Smooth muscle cell of the brain vasculature (primary cell): ENCODE data around the gene AOAH.

ENCODE experiments used
- DNase-seq: peaks from one replicate; pipeline ENCODE4 v3.0.0-alpha.2; 2012; ENCODE audit warnings: low read depth, low spot score

Gene AOAH

DNA sequence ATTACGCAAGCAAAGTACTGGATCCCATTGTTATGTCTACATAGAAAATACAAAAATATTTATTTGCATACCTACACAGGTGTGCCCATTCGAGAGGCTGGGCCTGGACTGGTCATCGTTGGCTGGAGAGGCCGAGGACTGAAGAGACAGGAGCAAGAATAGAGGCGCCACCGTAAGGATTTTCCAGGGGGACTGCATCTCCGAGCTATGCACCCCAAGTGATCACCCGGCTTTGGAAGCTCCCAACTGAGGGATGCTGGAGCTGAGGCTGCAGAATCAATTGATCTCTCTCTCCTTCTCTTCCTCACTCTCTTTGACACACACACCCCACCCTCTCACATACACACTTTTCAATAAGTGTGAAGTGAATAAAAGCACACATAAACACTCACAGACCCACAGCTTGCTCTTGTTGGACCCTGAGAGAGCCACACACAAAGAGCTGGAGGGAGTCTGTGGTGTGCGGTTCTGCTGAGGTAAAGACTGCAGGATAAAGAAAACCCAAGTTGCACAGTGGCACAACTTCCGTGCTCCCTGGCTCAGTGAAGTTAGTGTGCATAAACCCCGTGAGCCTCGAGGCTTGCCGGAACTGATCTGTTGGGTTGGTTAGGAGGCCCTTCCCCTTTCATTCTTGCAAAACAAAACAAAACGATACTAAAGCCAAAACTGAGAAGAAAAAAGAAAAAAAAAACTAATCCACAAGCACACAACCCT, at the start of gene AOAH:
Gene AOAH, minus strand, starts transcription at position 544 of the 714 bp plus-strand sequence. Its CDS starts 346 bp downstream, at position 198.
- DNase-seq = no peak

DNA sequence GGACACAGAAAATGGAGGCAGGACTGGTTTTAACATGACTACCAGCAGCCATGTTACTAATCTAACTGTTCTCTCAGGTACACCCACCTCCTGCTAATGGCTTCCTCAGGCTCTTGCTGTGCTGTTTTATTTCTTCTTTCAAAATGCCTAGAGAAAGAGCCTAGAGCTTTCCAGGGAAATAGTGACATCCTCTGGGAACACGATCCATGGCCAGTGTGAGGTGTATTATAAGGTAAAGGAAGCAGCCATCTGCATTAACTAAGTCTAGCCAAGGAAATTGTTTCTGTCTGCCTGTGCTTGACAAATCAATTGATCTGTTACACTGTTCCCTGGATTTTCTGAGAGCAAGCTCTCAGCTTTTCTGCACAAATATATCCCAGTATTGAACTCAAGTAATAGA, 42.2 kb upstream of the AOAH start:
- no peak for DNase-seq

DNA sequence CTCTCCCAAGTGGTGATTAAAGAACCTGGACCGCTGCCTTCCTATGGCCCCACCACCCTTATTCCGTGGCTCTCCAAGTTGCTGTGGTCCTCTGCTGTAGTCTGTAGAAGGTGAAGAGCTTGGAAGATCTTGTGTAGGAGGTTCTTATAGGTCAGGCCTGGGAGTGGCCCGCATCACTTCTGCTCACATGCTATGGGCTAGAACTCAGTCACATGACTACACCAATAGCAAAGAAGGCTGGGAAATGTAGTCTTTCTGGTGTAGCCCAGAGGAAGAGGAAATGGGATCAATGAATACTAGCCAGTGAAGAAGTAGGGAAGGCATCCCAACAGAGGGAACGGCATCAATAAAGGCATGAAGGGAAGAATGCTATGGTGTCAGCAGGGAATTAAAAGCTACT, 41.3 kb upstream of the AOAH start:
- DNase-seq = no peak

GRCh38 chr7:36764929-36765328, 40.6 kb upstream of the AOAH start:
- DNase-seq = no peak

GRCh38 chr7:36763132-36763816, 39.0 kb upstream of the AOAH start:
- DNase-seq = no peak

GRCh38 chr7:36762394-36762793, 38.1 kb upstream of the AOAH start:
- no peak for DNase-seq

- DNase-seq = no peak
Measured at GRCh38 chr7:36761835-36762234, 37.5 kb upstream of the AOAH start.

DNA sequence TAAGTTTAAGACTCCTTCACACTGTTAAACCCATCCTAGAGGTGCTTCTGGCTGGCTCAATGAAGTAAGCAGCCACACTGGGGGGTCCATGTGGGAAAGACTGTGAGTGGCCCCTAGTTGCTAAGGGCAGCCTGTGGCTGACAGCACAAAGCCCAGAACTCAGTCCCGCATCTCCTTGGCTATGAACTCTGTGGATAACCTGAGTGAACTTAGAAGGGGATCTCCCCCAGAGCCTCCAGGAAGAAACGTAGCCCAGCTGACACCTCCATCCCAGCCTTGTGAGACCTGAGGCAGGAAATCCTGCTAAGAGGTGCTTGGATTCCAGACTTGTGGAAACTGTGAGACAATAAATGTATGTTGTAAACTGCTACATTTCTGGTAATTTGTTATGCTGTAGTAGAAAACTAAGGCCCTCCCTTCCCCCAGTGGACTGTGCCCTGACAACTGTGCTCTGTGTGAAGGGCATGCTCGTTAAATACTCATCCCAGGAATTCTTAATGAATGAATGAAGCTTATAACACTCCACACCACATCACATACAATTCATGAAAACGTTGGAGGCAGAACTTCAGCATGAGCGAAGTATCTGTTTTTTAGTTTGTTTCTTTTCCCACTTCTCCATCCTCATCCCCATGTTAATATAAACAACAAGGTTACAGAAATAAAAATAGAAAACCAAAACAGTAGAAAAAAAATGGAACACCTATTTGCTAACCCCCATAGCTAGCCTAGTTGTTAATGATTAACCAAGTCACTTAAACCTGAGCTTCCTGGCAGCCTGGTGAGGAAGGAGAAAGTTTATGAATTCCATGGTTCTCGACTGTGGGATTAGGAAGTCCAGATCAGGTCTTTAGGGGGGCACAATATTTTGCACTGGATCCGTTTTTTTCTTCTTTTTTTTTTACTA, 36.8 kb upstream of the AOAH start:
- no peak for DNase-seq

DNA sequence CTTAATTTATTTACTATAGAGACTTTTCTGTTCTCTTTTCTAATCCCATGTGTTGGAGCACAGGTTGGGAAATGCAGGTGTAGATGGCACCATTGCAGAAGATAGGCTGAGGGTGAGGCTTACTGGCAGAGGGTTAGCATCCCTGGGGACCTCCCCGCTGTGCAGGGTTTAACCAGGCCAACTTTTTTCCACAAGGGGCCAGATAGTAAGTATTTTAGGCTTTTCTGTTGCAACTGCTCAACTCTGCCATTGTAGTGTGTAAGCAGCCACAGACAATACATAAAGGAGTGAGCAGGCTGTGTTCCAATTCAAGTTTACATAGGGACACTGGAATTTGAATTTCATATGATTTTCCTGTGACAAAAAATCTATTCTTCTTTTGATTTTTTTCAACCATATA, 34.6 kb upstream of the AOAH start:
- DNase-seq = no peak

- DNase-seq = no peak
Measured at GRCh38 chr7:36755484-36755883, 31.2 kb upstream of the AOAH start.

GRCh38 chr7:36752026-36752711, 27.9 kb upstream of the AOAH start:
- no peak for DNase-seq

DNA sequence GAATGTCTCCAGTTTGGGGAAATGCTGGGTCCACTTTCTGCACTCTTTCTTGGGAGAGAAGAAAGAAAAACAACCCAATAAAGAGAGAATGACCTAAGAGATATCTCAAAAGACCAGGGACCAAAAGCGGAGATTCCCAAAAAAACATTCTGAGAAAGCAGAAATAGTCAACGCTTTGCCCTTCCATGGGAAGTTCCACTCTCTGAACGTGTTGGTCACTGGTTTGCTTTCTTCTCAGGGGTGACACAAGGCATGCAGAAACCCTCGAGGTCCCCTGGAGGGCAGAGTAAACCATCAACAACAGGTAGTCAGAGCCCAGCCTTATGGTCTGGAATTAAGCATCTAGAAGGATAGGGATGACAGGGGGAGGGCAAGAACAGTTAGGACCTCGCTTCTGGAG, 26.2 kb upstream of the AOAH start:
- DNase-seq = no peak

DNA sequence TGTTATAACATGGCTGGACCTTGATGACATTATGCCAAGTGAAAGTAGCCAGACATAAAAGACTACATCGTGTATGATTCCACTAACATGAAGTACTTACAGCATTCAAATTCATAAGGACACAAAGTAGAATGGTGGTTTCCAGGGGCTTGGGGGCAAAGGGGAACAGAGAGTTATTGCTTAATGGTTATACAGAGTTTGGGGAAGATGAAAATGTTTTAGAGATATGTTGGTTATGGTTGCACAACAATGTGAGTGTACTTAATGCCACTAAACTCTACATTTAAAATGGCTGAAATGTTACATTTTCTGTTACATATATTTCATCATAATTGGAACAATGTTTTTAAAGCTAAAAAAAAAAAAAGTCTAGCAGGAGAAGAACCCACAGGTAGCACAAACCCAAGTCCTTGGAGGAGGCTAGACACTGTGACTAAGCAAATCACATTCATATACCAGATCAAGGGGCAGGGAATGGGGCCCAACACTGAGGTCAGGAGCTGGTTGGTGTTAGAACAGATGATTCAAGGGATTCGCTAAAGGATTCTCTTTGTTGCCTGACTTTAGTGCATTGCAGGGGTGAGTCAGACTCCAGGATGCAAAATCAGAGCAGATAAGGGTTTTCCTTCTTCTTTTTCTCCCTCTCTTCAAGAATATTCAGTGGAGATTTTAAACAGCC, 25.1 kb upstream of the AOAH start:
- DNase-seq = no peak

DNA sequence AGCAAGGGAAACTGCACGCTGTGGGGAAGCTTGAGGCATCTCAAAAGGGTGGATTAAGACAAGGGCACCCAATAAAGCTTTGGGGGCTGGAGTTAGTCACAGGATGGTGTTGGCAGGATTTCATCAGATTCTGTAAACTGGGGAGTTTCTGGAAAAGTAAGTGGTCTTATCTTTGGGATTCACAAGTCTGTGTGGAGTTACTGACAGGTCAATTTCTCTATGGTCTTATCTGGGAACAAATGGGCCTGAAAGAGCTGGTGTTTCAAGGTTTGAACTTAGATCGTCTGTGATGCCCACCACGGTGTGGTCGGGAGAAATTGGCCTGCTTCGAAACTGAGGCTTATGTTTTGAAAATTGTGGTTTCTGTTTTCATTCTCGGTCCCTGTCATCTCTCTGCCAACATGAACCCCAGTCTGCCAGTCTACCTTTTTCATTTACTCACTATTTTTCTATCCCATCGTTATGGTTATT, 23.8 kb upstream of the AOAH start:
- no peak for DNase-seq

- peak; percentile 26 for DNase-seq
Measured at GRCh38 chr7:36747280-36748016, 23.2 kb upstream of the AOAH start.

DNA sequence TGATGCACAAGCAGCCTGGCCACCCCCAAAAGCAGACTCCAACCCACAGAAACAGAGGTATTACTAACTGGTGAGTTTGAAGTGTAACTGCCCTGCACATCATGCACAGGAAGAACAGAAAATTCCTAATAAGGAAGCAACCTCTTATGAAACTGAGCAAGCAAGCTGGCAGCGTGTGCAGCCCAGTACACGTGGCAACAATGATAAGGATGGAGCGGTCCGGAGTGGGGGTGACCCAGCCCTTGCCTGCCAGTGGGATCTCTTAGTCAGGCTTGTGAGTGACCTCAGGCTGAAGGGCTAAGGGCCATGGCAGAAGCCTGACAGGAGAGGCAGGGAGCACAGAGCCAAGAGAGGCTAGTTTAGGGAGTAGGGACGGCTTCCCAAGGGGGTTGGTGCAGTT, 22.1 kb upstream of the AOAH start:
- no peak for DNase-seq

GRCh38 chr7:36742911-36743775, 18.8 kb upstream of the AOAH start:
- DNase-seq = no peak

GRCh38 chr7:36741866-36742265, 17.6 kb upstream of the AOAH start:
- DNase-seq = no peak

- DNase-seq = no peak
Measured at GRCh38 chr7:36739351-36739750, 15.1 kb upstream of the AOAH start.

DNA sequence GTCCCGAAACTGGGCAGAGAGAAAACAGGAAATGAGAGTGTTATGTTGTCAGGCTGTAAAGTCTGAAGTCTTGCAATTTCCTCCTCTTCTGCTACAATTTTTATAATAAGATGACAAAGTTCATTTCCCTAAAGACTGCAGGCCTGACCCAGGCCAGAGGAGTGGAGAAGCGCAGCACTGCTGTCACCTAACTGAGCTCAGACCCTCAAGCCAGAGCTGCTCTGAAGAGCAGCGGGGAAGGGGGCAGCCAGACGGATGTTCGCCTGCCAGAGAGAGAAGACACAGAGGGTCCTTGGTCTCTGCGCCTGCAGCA, 12.6 kb upstream of the AOAH start:
- no peak for DNase-seq
